Keratinocyte (primary cell): ENCODE data around the gene PRKAR2B. TPM values are rescaled to one million over a fixed set of nuclear protein-coding genes. Genes with fewer than 3 reads are reported as not detected.

Experiments used
- DNase-seq: peaks from one replicate; pipeline ENCODE4 v3.0.0-alpha.2; 2011; ENCODE audit warnings: low read depth, missing footprints, low spot score
- FAIRE-seq: peaks from 2 replicates; lab custom pipeline; 2011; peaks lifted over from hg19 to GRCh38; lab: Jason Lieb, UNC
- H2AFZ ChIP-seq: 2 replicates; pipeline ENCODE4 v1.6.0; 2012; ENCODE audit warnings: low read length, control low read depth, inconsistent platforms; ENCODE audit not compliant: control insufficient read depth
- H3K27ac ChIP-seq: 2 replicates; pipeline ENCODE4 v1.5.1; 2011; ENCODE audit warnings: low read length; ENCODE audit not compliant: control insufficient read depth, insufficient read depth
- H3K27me3 ChIP-seq: 3 replicates; pipeline ENCODE4 v1.6.0; 2011; ENCODE audit warnings: low read length; ENCODE audit not compliant: control insufficient read depth, insufficient read depth; ENCODE audit errors: extremely low read depth
- H3K36me3 ChIP-seq, 2 experiments: 2 replicates in 1 of 2; 3 replicates in 1 of 2; pipeline ENCODE4 v1.5.1; 2011; ENCODE audit warnings: low read length in 2 of 2, mild to moderate bottlenecking in 1 of 2; ENCODE audit not compliant: control insufficient read depth in 2 of 2, insufficient read depth in 2 of 2; ENCODE audit errors: extremely low read depth in 1 of 2
- H3K4me1 ChIP-seq: 3 replicates; pipeline ENCODE4 v1.5.1; 2011; ENCODE audit warnings: low read length; ENCODE audit not compliant: control insufficient read depth, insufficient read depth; ENCODE audit errors: extremely low read depth
- H3K4me2 ChIP-seq: 3 replicates; pipeline ENCODE4 v1.6.0; 2011; ENCODE audit warnings: low read depth, low read length; ENCODE audit not compliant: control insufficient read depth, insufficient read depth; ENCODE audit errors: extremely low read depth
- H3K4me3 ChIP-seq, 3 experiments: fragments of 200-600 bp in 1 of 3; sonication (generic) in 1 of 3; 2 replicates in 2 of 3; 3 replicates in 1 of 3; pipeline ENCODE4 v1.5.1; 2011 to 2016; ENCODE audit warnings: low read length in 3 of 3, mild to moderate bottlenecking in 3 of 3, control low read depth in 2 of 3, inconsistent platforms in 1 of 3, low read depth in 1 of 3, mixed read lengths in 1 of 3, mixed run types in 1 of 3, moderate library complexity in 1 of 3; ENCODE audit not compliant: control insufficient read depth in 2 of 3, insufficient read depth in 2 of 3; ENCODE audit errors: extremely low read depth in 1 of 3
- H3K79me2 ChIP-seq: 2 replicates; pipeline ENCODE4 v1.6.0; 2012; ENCODE audit warnings: low read length; ENCODE audit not compliant: control insufficient read depth, insufficient read depth
- H3K9ac ChIP-seq: 3 replicates; pipeline ENCODE4 v1.6.0; 2011; ENCODE audit warnings: low read length; ENCODE audit not compliant: control insufficient read depth, insufficient read depth; ENCODE audit errors: extremely low read depth
- H3K9me1 ChIP-seq: 3 replicates; pipeline ENCODE4 v1.6.0; 2011; ENCODE audit warnings: low read length; ENCODE audit not compliant: control insufficient read depth, insufficient read depth; ENCODE audit errors: extremely low read depth
- H3K9me3 ChIP-seq: 2 replicates; pipeline ENCODE4 v1.5.1; 2012; ENCODE audit warnings: low read depth, low read length; ENCODE audit not compliant: control insufficient read depth
- H4K20me1 ChIP-seq: 3 replicates; pipeline ENCODE4 v1.6.0; 2011; ENCODE audit warnings: low read length; ENCODE audit not compliant: control insufficient read depth, insufficient read depth; ENCODE audit errors: extremely low read depth
- CTCF ChIP-seq, 3 experiments: IDR thresholded peaks in 1 of 3; conservative IDR thresholded peaks in 1 of 3; optimal IDR thresholded peaks in 1 of 3; 2 replicates in 2 of 3; 3 replicates in 1 of 3; pipeline versions ENCODE3 to v1.5.1; 2011; ENCODE audit warnings: low read length in 3 of 3, mild to moderate bottlenecking in 3 of 3, moderate library complexity in 2 of 3, control low read depth in 1 of 3, inconsistent platforms in 1 of 3; ENCODE audit not compliant: insufficient read depth in 2 of 3; ENCODE audit errors: extremely low read depth in 1 of 3
- EZH2 ChIP-seq: IDR thresholded peaks from one replicate; pipeline ENCODE4 v1.6.1; 2012; ENCODE audit warnings: inconsistent platforms, mild to moderate bottlenecking, low read length, moderate library complexity
- dilution Hi-C: fragments of 300-500 bp; cut with MboI; formaldehyde crosslinking; loops from one replicate; pipeline ENCODE4 v1.7.0; 2020; ENCODE audit warnings: low sequenced_read_pairs; ENCODE audit not compliant: extremely low pct_ligation_motif_present
- polyA plus RNA-seq, 5 experiments: library from polyadenylated mRNA; depleted of rRNA in 3 of 5; stranded (reverse) in 3 of 5; stranded (forward) in 1 of 5; unstranded in 1 of 5; fragments of >200 nt; gene quantifications; 1 replicate in 1 of 5; 2 replicates in 3 of 5; 3 replicates in 1 of 5; pipeline versions ENCODE4 v1.2.1 to v1.2.3, GENCODE V29; 2011 to 2012; ENCODE audit warnings: missing spikeins in 2 of 5, low read depth in 1 of 5, low replicate concordance in 1 of 5

PRKAR2B gene
- polyA plus RNA-seq, 1 donor (not counting 4 experiments of a cell fraction or from before 2014, with no cell fraction given), result 0.01 TPM

- peak overlapping the region; percentile 96 to 99 (median 98) for H3K4me3 ChIP-seq
- dilution Hi-C loops, result no loop called here
- peak overlapping the region; percentile 98 for H3K9ac ChIP-seq
- H3K27ac ChIP-seq, result peak overlapping the region; percentile 98
- H3K9me3 ChIP-seq, result no peaks in the 10 kb centered on the region
- H3K4me1 ChIP-seq, result peaks cover 6% of the 10 kb centered on the region
- H2AFZ ChIP-seq, result peak overlapping the region; percentile 63
- no peaks in the 10 kb centered on the region for H3K36me3 ChIP-seq
- no peaks in the 10 kb centered on the region for H3K27me3 ChIP-seq
- H4K20me1 ChIP-seq, result no peaks in the 10 kb centered on the region
- TF ChIP-seq CTCF (optimal IDR thresholded peaks at IDR 0.05 in 1 of 3, IDR thresholded peaks at IDR 0.05 in 1 of 3, conservative IDR thresholded peaks at IDR 0.05 in 1 of 3; ENCODE audit: extremely low read depth in 1 of 3, insufficient read depth in 2 of 3, low read length in 3 of 3) (no peak), EZH2 (no peak)
- DNase-seq, result peak; percentile 81
- peak; percentile 75 for FAIRE-seq
- peaks cover 39% of the 10 kb centered on the region for H3K79me2 ChIP-seq
- H3K4me2 ChIP-seq, result peak overlapping the region; percentile 88
- H3K9me1 ChIP-seq, result no peaks in the 10 kb centered on the region
Observed at GRCh38 chr7:107169120-107170050, 124.9 kb downstream of the PRKAR2B start.

- peaks cover 6% of the 10 kb centered on the region for H3K4me1 ChIP-seq
- FAIRE-seq (no peak), DNase-seq (no peak)
- peak overlapping the region; percentile 98 for H3K9ac ChIP-seq
- no peaks in the 10 kb centered on the region for H4K20me1 ChIP-seq
- H3K27me3 ChIP-seq, result no peaks in the 10 kb centered on the region
- H3K4me2 ChIP-seq, result peak overlapping the region; percentile 88
- peak overlapping the region; percentile 98 for H3K27ac ChIP-seq
- dilution Hi-C loops, result no loop called here
- peak overlapping the region; percentile 96 to 99 (median 98) for H3K4me3 ChIP-seq
- H3K9me1 ChIP-seq, result no peaks in the 10 kb centered on the region
- H3K79me2 ChIP-seq, result peaks cover 41% of the 10 kb centered on the region
- peak overlapping the region; percentile 63 for H2AFZ ChIP-seq
- no peaks in the 10 kb centered on the region for H3K36me3 ChIP-seq
- TF ChIP-seq EZH2, result no peak
- TF ChIP-seq CTCF (optimal IDR thresholded peaks at IDR 0.05 in 1 of 3, IDR thresholded peaks at IDR 0.05 in 1 of 3, conservative IDR thresholded peaks at IDR 0.05 in 1 of 3; ENCODE audit: extremely low read depth in 1 of 3, insufficient read depth in 2 of 3, low read length in 3 of 3), result no peak
- H3K9me3 ChIP-seq, result no peaks in the 10 kb centered on the region
Observed at GRCh38 chr7:107170051-107170915, 125.8 kb downstream of the PRKAR2B start.
